Measurements from ENCODE around the gene TMEM60.
A peak's percentile ranks its signal among the peaks of the same experiment; 100 is the strongest.

DNA sequence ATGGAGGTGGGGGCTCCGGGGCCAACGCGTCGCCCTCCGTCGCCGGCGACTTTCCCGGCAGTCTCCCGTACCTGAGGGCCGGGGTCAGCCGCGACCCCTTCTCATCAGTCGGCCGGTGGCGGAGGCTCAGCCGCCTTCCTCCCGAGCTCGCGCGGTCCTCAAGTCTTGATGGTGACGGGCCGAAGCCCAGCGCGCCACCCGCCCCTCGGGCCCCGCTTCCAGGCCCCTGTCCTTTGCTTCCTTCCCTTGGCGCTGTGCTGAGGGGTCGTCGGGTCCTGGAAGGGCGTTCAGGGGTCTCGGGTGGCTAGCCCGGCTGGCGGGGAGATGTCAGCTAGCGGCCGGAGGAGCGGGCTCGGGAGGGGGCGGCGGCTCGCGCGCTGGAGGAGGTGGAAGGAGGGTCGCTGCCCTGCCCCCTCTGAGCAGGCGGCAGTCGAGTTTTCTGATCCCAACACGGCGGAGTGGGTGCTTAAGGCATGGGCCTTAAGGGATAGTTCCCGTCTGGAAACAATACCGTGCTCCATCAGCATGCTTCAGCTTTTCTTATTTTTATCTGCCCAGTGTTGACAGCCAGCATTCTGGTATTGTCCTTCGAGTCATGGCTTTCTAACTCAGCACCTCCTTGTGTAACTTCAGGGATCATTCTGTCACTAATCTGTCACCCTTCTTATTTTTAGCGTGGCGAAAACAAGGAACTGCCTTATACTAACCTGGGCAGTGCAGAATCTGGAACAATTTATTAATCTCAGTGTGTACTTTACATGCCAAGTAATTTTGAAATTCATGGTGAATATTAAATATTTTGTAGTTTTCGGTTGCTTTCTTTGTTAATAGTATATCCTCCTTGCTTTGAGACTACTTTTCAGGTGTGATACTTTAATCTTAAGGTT, 1.1 kb upstream of the TMEM60 start:
- no peak for TF ChIP-seq CTCF (IDR thresholded peaks at IDR 0.05; ENCODE audit: low read depth, low read length)
- peak; percentile 46; the same call in 1 of the 2 replicates for TF ChIP-seq MYC (IDR thresholded peaks at IDR 0.05; ENCODE audit: low read depth, low read length)
- peak; percentile 85 for TF ChIP-seq MAX (IDR thresholded peaks at IDR 0.05; ENCODE audit: low read depth, low read length)
